ENCODE results near the gene ACER3. TPM values are rescaled to one million over a fixed set of nuclear protein-coding genes. Genes with fewer than 3 reads are reported as not detected.
A peak's percentile ranks its signal among the peaks of the same experiment; 100 is the strongest.

ACER3 gene
- total and polyA plus RNA-seq, 11 donors: 3.2 to 17.0 (median 9.8) TPM

DNA sequence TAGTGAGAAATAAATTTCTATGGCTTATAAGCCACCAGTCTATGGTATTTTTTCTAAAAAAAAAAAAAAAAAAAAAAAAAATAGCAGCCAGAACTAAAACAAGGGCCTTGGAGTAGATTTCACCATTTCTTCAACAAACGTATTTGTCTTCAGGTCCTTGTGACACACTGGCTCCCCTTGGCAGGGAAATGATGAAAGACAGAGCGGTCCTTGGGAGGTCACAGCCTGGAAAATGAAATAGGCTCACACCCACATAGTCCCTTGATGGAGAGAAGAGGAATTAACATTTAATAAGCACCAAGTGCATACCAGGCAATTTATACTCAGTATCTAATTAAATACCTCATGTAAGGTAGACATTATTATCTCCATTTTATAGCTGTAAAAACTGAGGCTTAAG lies 25.7 kb upstream of the ACER3 start:
- Histone ChIP-seq H3K4me1 (peaks cover 0 to 40% (median 16%) of the 10 kb centered on the region in 12 donors), H3K36me3 (no peaks in the 10 kb centered on the region), H3K9me3 (no peaks in the 10 kb centered on the region), H3K4me3 (no peak overlapping the region), H3K27ac (no peak overlapping the region), H3K27me3 (no peaks in the 10 kb centered on the region)
- TF ChIP-seq POLR2A (IDR thresholded peaks at IDR 0.05) (no peak), CTCF (IDR thresholded peaks at IDR 0.05) (no peak)
- ATAC-seq (no peak), DNase-seq (no peak)
- 66 to 97% (median 92%) methylated on average over 2 of the region's 2 CpGs for WGBS, 4 donors
- intact Hi-C loops (cut with DNase I): no loop called here

DNA sequence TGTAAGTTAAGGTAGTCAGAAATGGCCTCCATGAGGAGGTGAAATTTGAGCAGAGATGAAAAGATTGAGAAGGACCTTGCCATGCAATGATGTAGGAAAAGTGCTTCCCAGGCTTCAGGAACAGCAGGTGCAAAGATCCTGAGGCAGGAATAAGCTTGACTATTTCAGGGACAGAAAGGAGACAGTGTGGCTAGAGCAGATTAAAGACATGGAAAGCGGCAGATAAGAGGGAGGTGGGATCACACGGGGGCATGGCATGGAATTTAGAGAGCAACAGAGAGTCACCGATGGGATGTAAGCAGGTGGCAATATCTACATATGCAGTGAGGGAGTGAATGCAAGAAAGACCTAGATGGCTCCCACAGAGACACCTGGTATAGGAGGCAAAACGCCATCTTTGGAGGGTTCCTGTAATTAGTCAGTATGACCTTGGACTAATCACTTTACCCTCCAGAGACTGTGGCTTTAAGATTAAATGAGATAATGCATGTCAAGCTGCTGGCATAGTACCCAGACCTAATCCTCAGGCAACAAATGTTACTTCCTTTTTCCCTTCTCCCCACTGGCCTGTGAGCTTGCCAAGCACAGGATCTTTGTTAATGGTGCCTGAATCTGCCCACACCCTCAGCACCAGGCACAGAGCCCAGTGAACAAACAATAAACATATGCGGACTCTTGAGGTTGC lies 24.6 kb upstream of the ACER3 start:
- Histone ChIP-seq H3K4me1 (peaks cover 0 to 34% (median 16%) of the 10 kb centered on the region in 12 donors), H3K36me3 (no peaks in the 10 kb centered on the region), H3K27ac (peak overlapping the region in 9 of 12 donors; percentile 7 to 60 (median 50)), H3K9me3 (no peaks in the 10 kb centered on the region), H3K4me3 (no peak overlapping the region), H3K27me3 (no peaks in the 10 kb centered on the region)
- intact Hi-C loops (cut with DNase I): loop anchor here in 2 of 10 donors (2.0 kb wide), 1 partner anchor 25 kb away; no protein-coding TSS in a partner anchor
- DNase-seq (peak in 4 of 5 donors; percentile 39 to 47 (median 42)), ATAC-seq (peak in 3 of 4 donors; percentile 59 to 83 (median 80))
- TF ChIP-seq CTCF (IDR thresholded peaks at IDR 0.05): no peak
- TF ChIP-seq POLR2A (IDR thresholded peaks at IDR 0.05): no peak
- 57 to 66% (median 64%) methylated on average over 5 of the region's 5 CpGs for WGBS, 4 donors

DNA sequence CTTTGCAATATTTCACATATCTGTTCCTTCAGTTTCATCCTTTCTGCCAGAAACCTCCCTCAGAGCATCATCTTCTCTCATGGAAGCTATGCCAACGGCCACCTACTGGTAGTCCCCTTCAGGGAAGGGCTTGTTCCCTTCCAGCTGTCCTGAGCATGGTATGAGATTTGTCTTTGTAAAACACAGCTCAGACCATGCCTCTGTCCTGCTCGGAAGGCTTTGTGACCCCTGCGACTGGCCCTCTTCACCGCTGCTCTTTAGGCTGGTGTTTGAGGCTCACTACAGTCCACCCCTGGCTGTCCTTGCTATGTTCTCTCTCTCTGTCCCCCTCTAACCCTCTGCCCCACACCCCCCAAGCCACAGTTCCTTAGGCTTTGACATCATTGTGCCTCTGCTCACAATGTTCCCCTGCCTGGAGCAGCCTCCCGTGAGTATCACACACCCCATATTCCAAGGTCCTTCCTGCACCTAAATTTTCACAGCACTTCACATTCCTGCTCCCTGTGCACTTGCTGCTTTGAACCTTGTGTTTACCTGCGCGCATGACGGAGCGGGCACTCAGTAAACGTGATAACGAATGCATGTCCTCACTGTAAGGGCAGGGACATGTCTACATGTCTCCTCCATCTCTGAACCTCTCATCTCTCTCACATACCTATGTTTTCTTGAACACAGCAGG lies 24.0 kb upstream of the ACER3 start:
- TF ChIP-seq CTCF (IDR thresholded peaks at IDR 0.05) (no peak), POLR2A (IDR thresholded peaks at IDR 0.05) (no peak)
- peak overlapping the region in 9 of 12 donors; percentile 7 to 65 (median 50) for H3K27ac ChIP-seq
- no peaks in the 10 kb centered on the region for H3K9me3 ChIP-seq
- ATAC-seq (peak in 2 of 4 donors; percentile 21 to 28), DNase-seq (no peak)
- H3K4me1 ChIP-seq: peaks cover 0 to 34% (median 16%) of the 10 kb centered on the region in 12 donors
- H3K27me3 ChIP-seq: no peaks in the 10 kb centered on the region
- intact Hi-C loops (cut with DNase I): loop anchor here in 2 of 10 donors (2.0 kb wide), 1 partner anchor 26 kb away; no protein-coding TSS in a partner anchor
- no peaks in the 10 kb centered on the region for H3K36me3 ChIP-seq
- H3K4me3 ChIP-seq: no peak overlapping the region
- WGBS, 4 donors: 52 to 74% (median 68%) methylated on average over 11 of the region's 11 CpGs

Measured in heart left ventricle (tissue), 16 donors.